SIG-M5 (cell line): ENCODE data around the gene GP2.

Source experiments
- DNase-seq: peaks from one replicate; lab custom pipeline; 2025; lab: John Stamatoyannopoulos, UW

The GP2 gene

GRCh38 chr16:20303012-20303411, 24.3 kb downstream of the GP2 start:
- DNase-seq: no peak

GRCh38 chr16:20302389-20302788, 24.9 kb downstream of the GP2 start:
- DNase-seq: no peak

- DNase-seq: no peak
Observed at GRCh38 chr16:20301840-20302239, 25.5 kb downstream of the GP2 start.

GRCh38 chr16:20300312-20301097, 26.8 kb downstream of the GP2 start:
- no peak for DNase-seq

- DNase-seq: no peak
Observed at GRCh38 chr16:20298452-20298851, 28.9 kb downstream of the GP2 start.

- DNase-seq: no peak
Observed at GRCh38 chr16:20291208-20292206, 35.8 kb downstream of the GP2 start.

- DNase-seq: no peak
Observed at GRCh38 chr16:20289571-20289970, 37.7 kb downstream of the GP2 start.

GRCh38 chr16:20285993-20286499, 41.3 kb downstream of the GP2 start:
- no peak for DNase-seq

GRCh38 chr16:20280259-20280658, 47.1 kb downstream of the GP2 start:
- no peak for DNase-seq

GRCh38 chr16:20271893-20272292, 55.4 kb downstream of the GP2 start:
- no peak for DNase-seq

- DNase-seq: no peak
Observed at GRCh38 chr16:20268409-20268808, 58.9 kb downstream of the GP2 start.

GRCh38 chr16:20265019-20265418, 62.3 kb downstream of the GP2 start:
- no peak for DNase-seq

- DNase-seq: no peak
Observed at GRCh38 chr16:20263138-20263855, 64.0 kb downstream of the GP2 start.

GRCh38 chr16:20262248-20262647, 65.1 kb downstream of the GP2 start:
- DNase-seq: no peak

GRCh38 chr16:20260215-20261009, 66.9 kb downstream of the GP2 start:
- DNase-seq: no peak
